Trophoblast cell (in vitro differentiated cells and primary cell): Measurements from ENCODE around the gene LTF.

ENCODE experiments used
- DNase-seq, 2 donors: peaks; one replicate each; pipeline ENCODE4 v3.0.0-alpha.2; 2016
- H2AFZ ChIP-seq: 2 replicates; pipeline ENCODE4 v1.6.1; 2013; ENCODE audit warnings: low read length, moderate library complexity, mild to moderate bottlenecking; ENCODE audit not compliant: insufficient read depth, poor library complexity
- H2AK5ac ChIP-seq: 2 replicates; pipeline ENCODE4 v1.6.1; 2013; ENCODE audit warnings: mild to moderate bottlenecking, low read length
- H2BK120ac ChIP-seq: 2 replicates; pipeline ENCODE4 v1.6.1; 2013; ENCODE audit warnings: low read length, mild to moderate bottlenecking, moderate library complexity; ENCODE audit not compliant: insufficient read depth, poor library complexity
- H2BK12ac ChIP-seq: 2 replicates; pipeline ENCODE4 v1.6.1; 2013; ENCODE audit warnings: mild to moderate bottlenecking, low read length, moderate library complexity
- H2BK5ac ChIP-seq: 2 replicates; pipeline ENCODE4 v1.6.1; 2013; ENCODE audit warnings: low read length, low read depth, moderate library complexity, mild to moderate bottlenecking; ENCODE audit not compliant: poor library complexity
- H3K14ac ChIP-seq: 2 replicates; pipeline ENCODE4 v1.6.1; 2013; ENCODE audit warnings: mild to moderate bottlenecking, low read length
- H3K18ac ChIP-seq: 2 replicates; pipeline ENCODE4 v1.6.1; 2013; ENCODE audit warnings: mild to moderate bottlenecking, low read length
- H3K23ac ChIP-seq: 2 replicates; pipeline ENCODE4 v1.6.1; 2013; ENCODE audit warnings: low read length
- H3K27ac ChIP-seq: 2 replicates; pipeline ENCODE4 v1.5.1; 2013; ENCODE audit warnings: low read depth, mild to moderate bottlenecking, inconsistent platforms, low read length, moderate library complexity
- H3K27me3 ChIP-seq: 2 replicates; pipeline ENCODE4 v1.6.1; 2013; ENCODE audit warnings: inconsistent platforms, mild to moderate bottlenecking, low read length, moderate library complexity; ENCODE audit not compliant: insufficient read depth
- H3K36me3 ChIP-seq, 2 experiments: 1 replicate in 1 of 2; 2 replicates in 1 of 2; pipeline ENCODE4 v1.6.1; 2013; ENCODE audit warnings: low read length in 2 of 2, mild to moderate bottlenecking in 2 of 2, moderate library complexity in 1 of 2; ENCODE audit not compliant: insufficient read depth in 2 of 2, control insufficient read depth in 1 of 2
- H3K4ac ChIP-seq: 2 replicates; pipeline ENCODE4 v1.6.1; 2013; ENCODE audit warnings: low read depth, mild to moderate bottlenecking, low read length, moderate library complexity
- H3K4me1 ChIP-seq, 2 experiments: 1 replicate in 1 of 2; 2 replicates in 1 of 2; pipeline ENCODE4 v1.6.1; 2013; ENCODE audit warnings: low read length in 2 of 2, mild to moderate bottlenecking in 2 of 2, moderate library complexity in 1 of 2; ENCODE audit not compliant: insufficient read depth in 2 of 2, control insufficient read depth in 1 of 2
- H3K4me2 ChIP-seq: 2 replicates; pipeline ENCODE4 v1.6.1; 2013; ENCODE audit warnings: inconsistent platforms, mild to moderate bottlenecking, low read length, moderate library complexity
- H3K4me3 ChIP-seq: 2 replicates; pipeline ENCODE4 v1.5.1; 2013; ENCODE audit warnings: mild to moderate bottlenecking, low read depth, low read length, inconsistent platforms
- H3K79me1 ChIP-seq: one replicate; pipeline ENCODE4 v1.6.1; 2013; ENCODE audit warnings: low read length
- H3K79me2 ChIP-seq: 2 replicates; pipeline ENCODE4 v1.6.1; 2013; ENCODE audit warnings: low read length, mild to moderate bottlenecking; ENCODE audit not compliant: control insufficient read depth, insufficient read depth, poor library complexity
- H3K9ac ChIP-seq: 2 replicates; pipeline ENCODE4 v1.6.1; 2013; ENCODE audit warnings: mild to moderate bottlenecking, low read length
- H3K9me3 ChIP-seq: 2 replicates; pipeline ENCODE4 v1.6.1; 2013; ENCODE audit warnings: low read depth, mild to moderate bottlenecking, control low read depth, inconsistent platforms, low read length; ENCODE audit not compliant: insufficient read depth
- H4K12ac ChIP-seq: 2 replicates; pipeline ENCODE4 v1.6.1; 2013; ENCODE audit warnings: low read depth, mild to moderate bottlenecking, low read length, moderate library complexity
- H4K8ac ChIP-seq: 2 replicates; pipeline ENCODE4 v1.6.1; 2013; ENCODE audit warnings: low read depth, mild to moderate bottlenecking, low read length, moderate library complexity
- H4K91ac ChIP-seq: one replicate; pipeline ENCODE4 v1.6.1; 2013; ENCODE audit warnings: low read depth, mild to moderate bottlenecking, low read length, moderate library complexity
- WGBS: extraction: QIAGEN DNeasy Blood & Tissue Kit; methylation state at CpG from one replicate; pipeline ENCODE4 v1.1.7; 2013; ENCODE audit warnings: missing lambda C conversion rate; ENCODE audit not compliant: insufficient read length, insufficient coverage; ENCODE audit errors: extremely low coverage; 5-methylcytosine and 5-hydroxymethylcytosine counted together

LTF gene

DNA sequence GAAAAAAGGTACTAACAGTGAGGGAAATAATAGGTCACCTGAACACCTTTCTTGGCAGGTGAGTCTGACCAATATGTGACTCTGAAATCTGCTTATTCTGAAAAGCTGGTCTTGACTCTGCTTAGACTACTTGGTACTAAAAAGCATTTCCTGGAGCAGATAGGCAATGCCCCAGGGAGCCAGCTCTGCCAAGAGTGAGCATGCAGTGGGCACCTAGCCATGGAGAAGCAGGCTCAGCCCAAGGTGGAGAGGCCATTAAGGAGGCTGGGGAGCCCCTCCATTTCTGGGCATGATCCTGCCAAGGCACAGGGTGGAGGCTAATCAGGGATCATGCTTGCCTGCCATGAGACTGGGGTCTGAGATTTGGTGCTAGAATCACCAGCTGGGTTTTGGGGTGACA is 1.6 kb upstream of the LTF start:
- H3K36me3 ChIP-seq: no peaks in the 10 kb centered on the region
- no peak overlapping the region for H2BK120ac ChIP-seq
- H3K27me3 ChIP-seq: peaks cover 6% of the 10 kb centered on the region
- H3K18ac ChIP-seq: no peak overlapping the region
- H4K12ac ChIP-seq: no peak overlapping the region
- no peak overlapping the region for H2AK5ac ChIP-seq
- H4K8ac ChIP-seq: no peak overlapping the region
- H3K14ac ChIP-seq: no peak overlapping the region
- H3K4me2 ChIP-seq: no peak overlapping the region
- no peaks in the 10 kb centered on the region for H3K4me1 ChIP-seq
- H2BK5ac ChIP-seq: no peak overlapping the region
- H2AFZ ChIP-seq: no peak overlapping the region
- H3K79me2 ChIP-seq: no peaks in the 10 kb centered on the region
- H3K4ac ChIP-seq: no peak overlapping the region
- no peak overlapping the region for H3K4me3 ChIP-seq
- peaks cover 2% of the 10 kb centered on the region for H3K9me3 ChIP-seq
- DNase-seq: no peak
- H3K27ac ChIP-seq: no peak overlapping the region
- H4K91ac ChIP-seq: no peak overlapping the region
- no peak overlapping the region for H3K23ac ChIP-seq
- H2BK12ac ChIP-seq: no peak overlapping the region
- H3K79me1 ChIP-seq: no peaks in the 10 kb centered on the region
- H3K9ac ChIP-seq: no peak overlapping the region

- H4K91ac ChIP-seq: no peak overlapping the region
- no peak overlapping the region for H2BK12ac ChIP-seq
- no peak overlapping the region for H3K4ac ChIP-seq
- peaks cover 6% of the 10 kb centered on the region for H3K27me3 ChIP-seq
- H3K79me1 ChIP-seq: no peaks in the 10 kb centered on the region
- H3K27ac ChIP-seq: no peak overlapping the region
- H3K4me3 ChIP-seq: no peak overlapping the region
- peaks cover 2% of the 10 kb centered on the region for H3K9me3 ChIP-seq
- no peak overlapping the region for H2AK5ac ChIP-seq
- H2BK5ac ChIP-seq: no peak overlapping the region
- H2AFZ ChIP-seq: no peak overlapping the region
- no peak overlapping the region for H4K8ac ChIP-seq
- no peaks in the 10 kb centered on the region for H3K79me2 ChIP-seq
- H3K9ac ChIP-seq: no peak overlapping the region
- no peak overlapping the region for H3K14ac ChIP-seq
- H2BK120ac ChIP-seq: no peak overlapping the region
- DNase-seq: no peak
- no peaks in the 10 kb centered on the region for H3K36me3 ChIP-seq
- no peaks in the 10 kb centered on the region for H3K4me1 ChIP-seq
- WGBS: no CpG with 5 or more reads among the region's 2 CpGs
- H3K4me2 ChIP-seq: no peak overlapping the region
- H4K12ac ChIP-seq: no peak overlapping the region
- no peak overlapping the region for H3K23ac ChIP-seq
- H3K18ac ChIP-seq: no peak overlapping the region
These were observed 453 bp upstream of the LTF start for GRCh38 chr3:46465196-46465520.

- Histone ChIP-seq H2BK12ac (no peak overlapping the region), H4K8ac (no peak overlapping the region), H3K36me3 (no peaks in the 10 kb centered on the region), H3K27ac (no peak overlapping the region), H2AK5ac (no peak overlapping the region), H3K79me1 (no peaks in the 10 kb centered on the region), H3K4me3 (no peak overlapping the region), H3K14ac (no peak overlapping the region), H4K12ac (no peak overlapping the region), H3K79me2 (no peaks in the 10 kb centered on the region), H3K18ac (no peak overlapping the region), H3K4me1 (no peaks in the 10 kb centered on the region), H2AFZ (no peak overlapping the region), H2BK120ac (no peak overlapping the region), H3K4ac (no peak overlapping the region), H3K9me3 (peaks cover 2% of the 10 kb centered on the region), H4K91ac (no peak overlapping the region), H3K4me2 (no peak overlapping the region), H3K27me3 (peaks cover 6% of the 10 kb centered on the region), H3K9ac (no peak overlapping the region), H3K23ac (no peak overlapping the region), H2BK5ac (no peak overlapping the region)
- DNase-seq: no peak
- WGBS: no CpG with 5 or more reads among the region's 8 CpGs
These were observed 850 bp downstream of the LTF start for GRCh38 chr3:46463868-46464241.

GRCh38 chr3:46463120-46463867 is 1.4 kb downstream of the LTF start:
- no peak overlapping the region for H3K27ac ChIP-seq
- no peaks in the 10 kb centered on the region for H3K79me2 ChIP-seq
- H2BK12ac ChIP-seq: no peak overlapping the region
- H4K91ac ChIP-seq: no peak overlapping the region
- H3K9me3 ChIP-seq: peaks cover 2% of the 10 kb centered on the region
- no peak overlapping the region for H2AFZ ChIP-seq
- no peaks in the 10 kb centered on the region for H3K79me1 ChIP-seq
- H2BK5ac ChIP-seq: no peak overlapping the region
- H3K36me3 ChIP-seq: no peaks in the 10 kb centered on the region
- no peak overlapping the region for H2BK120ac ChIP-seq
- H4K12ac ChIP-seq: no peak overlapping the region
- H3K4ac ChIP-seq: no peak overlapping the region
- no peak overlapping the region for H3K9ac ChIP-seq
- H3K4me1 ChIP-seq: no peaks in the 10 kb centered on the region
- H2AK5ac ChIP-seq: no peak overlapping the region
- H3K27me3 ChIP-seq: peaks cover 6% of the 10 kb centered on the region
- H4K8ac ChIP-seq: no peak overlapping the region
- H3K4me2 ChIP-seq: no peak overlapping the region
- no peak overlapping the region for H3K14ac ChIP-seq
- no peak overlapping the region for H3K4me3 ChIP-seq
- no peak overlapping the region for H3K18ac ChIP-seq
- WGBS: no CpG with 5 or more reads among the region's 6 CpGs
- no peak overlapping the region for H3K23ac ChIP-seq
- DNase-seq: no peak
